AG20443 (cell line): Measurements from ENCODE around the gene UBE2N.
A peak's percentile ranks its signal among the peaks of the same experiment; 100 is the strongest.

Experiments used
- DNase-seq: peaks from one replicate; pipeline ENCODE4 v3.0.0; 2012; ENCODE audit warnings: low spot score, mixed read lengths

Gene UBE2N

DNA sequence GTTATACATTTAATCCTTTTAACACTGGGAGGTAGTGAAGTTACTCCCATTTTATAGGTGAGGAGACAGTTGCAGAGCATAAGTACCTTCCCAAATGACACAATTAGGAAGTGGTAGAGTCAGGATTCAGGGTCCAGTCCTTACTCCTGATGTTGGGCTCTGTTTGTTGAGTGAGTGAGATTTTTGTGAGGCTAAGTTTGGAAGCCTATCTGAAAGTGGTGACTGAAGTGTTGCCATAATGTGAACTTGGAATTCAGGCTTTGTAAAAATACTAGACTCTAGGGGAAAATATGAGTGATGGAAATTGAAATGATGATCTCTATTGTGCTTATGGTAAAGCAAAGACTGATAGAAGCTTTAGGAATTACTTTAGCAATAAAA, 61.8 kb downstream of the UBE2N start:
- DNase-seq: no peak

DNA sequence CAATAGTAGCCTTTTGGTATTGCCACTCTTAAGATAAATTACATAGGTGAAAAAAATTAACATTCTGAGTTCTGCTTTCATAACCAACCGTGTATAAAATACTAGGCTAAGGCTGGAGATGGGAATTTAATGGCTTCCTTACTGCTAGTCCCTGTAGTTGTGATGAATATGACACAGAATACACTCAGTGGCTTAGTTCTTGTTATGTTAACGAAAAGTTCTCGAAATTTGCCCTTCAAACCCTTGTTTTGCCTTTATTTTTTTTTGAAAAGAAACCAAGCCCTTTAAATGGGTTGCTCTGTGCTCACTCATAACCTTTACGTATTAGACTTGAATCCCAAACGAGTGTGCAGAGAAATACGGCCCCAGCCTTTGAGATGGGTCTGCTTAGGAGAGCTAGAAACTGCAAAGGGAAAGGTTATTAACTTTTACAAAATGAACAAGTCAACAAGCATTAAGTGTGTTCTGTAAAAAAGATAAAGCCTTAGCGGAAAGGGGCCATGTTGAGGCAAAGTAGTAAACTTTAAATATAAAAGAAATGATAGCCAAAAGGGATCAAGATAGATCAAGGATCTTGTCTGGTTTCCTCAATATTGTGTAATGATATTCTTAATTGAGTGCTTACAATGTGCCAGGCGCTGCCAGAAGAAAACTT, 62.3 kb downstream of the UBE2N start:
- DNase-seq: no peak

DNA sequence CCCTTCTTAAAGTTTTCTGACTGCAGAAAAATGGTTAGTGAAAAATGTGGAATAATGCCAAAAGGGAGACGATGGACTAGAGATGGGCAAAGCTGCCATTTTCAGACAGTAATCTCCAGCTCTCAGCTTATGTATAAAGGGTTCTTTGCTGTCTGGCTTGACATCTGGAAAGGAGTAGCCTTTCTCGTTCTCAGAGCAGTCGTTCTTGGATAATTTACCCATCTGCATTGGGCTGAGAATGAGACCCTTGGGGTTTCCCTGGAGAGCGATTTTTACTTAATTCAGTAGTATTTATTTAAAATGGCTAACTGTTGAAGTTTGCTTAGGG, 62.8 kb downstream of the UBE2N start:
- no peak for DNase-seq

DNA sequence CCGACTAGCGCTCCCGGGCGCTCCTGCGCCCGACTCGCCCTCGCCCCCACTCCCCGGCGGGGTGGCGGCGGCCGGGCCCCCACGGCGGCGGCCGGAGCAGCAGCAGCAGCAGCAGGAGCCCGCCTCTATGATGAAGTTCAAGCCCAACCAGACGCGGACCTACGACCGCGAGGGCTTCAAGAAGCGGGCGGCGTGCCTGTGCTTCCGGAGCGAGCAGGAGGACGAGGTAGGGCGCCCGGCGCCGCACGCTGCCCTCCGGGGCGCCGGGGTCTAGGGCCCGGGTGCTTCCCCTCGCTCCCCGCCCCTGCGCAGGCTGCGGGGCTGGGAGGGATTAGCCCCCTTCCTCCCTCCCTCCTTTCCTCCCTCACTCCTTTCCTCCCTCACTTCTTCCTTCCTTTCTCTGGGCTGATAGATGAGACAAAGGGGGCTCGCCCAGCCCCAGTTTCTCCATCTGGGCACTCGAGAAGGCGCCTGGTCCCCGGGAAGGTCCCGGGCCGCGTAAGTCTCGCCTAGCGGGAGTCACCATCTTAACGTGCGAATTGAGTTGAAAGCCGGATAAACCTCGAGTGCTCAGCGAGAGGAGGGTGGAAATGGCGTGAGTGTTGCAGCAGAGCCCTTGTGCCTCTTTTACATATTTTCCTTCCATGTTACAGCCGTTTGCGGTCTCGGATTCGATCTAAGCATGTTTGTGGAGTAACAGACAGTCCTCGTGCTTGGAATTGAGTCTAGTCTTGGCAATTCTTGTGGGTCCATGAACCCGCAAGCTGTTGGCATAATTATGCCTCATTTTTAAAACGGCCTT, 63.4 kb downstream of the UBE2N start:
- DNase-seq: peak; percentile 62

DNA sequence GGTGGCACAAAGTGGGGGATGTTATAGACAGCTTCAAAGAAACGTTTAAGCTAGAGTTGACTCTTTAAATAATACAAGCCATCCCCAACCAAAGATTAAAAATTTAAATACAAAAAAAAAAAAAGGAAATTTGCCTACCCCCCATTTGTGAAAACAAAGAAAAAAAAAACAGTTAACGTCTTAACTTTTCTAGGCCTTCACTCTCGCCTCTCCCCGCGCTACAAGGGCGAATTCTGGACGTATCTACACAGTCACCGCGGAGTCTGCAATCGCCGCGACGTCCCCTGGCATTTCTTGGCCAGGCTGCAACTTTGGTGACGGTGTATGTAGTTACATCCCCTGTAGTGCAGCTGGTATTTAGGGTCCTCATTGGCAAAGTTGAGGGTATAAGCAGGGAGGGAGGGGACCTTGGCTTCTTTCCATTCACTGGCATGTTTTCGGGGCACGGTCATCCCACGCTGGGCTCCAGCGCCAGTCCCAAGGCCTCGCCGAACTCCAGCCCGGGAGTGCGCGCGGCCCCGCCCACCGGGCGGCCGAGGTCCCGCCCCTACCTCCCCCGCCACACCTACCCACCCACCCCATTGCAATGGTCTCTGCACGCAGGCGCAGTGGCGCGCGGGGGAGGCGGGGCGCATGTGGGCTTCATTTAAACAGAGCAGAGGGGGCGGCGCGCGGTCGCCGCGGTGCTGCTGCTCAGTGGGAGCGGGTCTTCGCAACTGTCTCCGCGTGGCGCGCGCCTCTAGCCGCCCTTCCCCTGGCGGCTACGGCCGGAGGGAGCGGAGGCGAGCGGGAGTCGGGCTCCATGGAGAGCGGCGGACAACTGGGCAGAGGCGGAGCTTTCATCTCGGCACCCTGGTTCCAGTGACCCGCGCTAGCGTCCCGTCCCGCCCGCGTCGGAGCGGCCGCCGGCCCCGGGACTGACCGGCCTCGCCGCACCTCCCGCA, 64.2 kb downstream of the UBE2N start, which contains the start of gene NUDT4:
Gene NUDT4 (plus strand): TSS at position 674 of the 944 bp plus-strand sequence. CDS start 398 bp downstream, outside the sequence.
- DNase-seq: peak; percentile 100

DNA sequence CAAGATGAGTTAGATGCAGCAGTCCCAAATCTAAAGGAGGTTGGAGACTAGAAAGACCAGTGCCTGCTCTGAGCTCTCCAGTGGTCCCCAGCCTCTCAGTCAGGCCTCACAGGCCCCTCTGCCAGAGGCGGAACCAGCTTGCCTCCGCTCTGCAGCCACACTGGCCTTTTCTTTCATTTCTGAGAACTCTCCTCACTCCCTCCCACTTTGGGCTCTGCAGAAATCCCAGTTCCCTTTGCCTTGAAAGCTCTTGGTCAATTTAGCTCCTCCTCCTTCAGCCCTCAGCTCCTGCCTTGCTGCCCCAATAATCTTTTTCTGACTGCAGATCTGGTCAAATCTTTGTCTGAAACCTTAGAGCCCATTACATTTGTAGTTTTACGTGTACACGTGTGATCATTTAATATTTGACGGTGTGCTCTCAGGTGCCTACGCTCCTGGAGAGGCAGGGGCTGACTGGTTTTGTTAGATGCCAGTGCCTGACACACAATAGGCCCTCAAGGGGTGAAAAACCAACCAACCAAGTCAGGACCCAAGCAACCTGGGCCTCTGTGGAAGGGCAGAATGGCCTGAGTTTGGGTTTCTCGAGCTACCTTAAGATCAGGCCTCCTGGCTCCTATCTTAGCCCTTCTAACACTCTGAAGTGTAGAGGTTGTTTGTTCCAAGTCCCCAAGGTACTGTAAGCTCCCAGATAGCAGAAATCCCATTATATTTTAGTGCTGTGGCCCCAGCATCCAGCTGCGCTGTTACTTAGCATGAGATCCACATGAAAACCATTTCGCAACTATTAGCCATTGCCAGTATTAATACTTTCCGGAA, 65.1 kb downstream of the UBE2N start:
- peak; percentile 43 for DNase-seq

DNA sequence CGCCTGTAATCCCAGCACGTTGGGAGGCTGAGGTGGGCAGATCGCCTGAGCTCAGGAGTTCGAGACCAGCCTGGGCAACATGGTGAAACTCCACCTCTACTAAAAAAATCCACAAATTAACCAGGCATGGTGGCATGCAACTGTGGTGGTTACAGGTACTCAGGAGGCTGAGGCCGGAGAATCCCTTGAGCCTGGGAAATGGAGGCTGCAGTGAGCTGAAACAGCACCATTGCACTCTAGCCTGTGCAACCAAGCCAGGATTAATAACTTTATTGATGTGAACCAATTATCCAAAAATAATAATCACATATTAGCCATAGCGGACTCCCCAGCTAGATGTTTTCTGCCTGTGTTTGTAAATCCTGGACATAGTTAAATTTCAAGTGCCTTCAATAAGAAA, 65.8 kb downstream of the UBE2N start:
- DNase-seq: no peak

DNA sequence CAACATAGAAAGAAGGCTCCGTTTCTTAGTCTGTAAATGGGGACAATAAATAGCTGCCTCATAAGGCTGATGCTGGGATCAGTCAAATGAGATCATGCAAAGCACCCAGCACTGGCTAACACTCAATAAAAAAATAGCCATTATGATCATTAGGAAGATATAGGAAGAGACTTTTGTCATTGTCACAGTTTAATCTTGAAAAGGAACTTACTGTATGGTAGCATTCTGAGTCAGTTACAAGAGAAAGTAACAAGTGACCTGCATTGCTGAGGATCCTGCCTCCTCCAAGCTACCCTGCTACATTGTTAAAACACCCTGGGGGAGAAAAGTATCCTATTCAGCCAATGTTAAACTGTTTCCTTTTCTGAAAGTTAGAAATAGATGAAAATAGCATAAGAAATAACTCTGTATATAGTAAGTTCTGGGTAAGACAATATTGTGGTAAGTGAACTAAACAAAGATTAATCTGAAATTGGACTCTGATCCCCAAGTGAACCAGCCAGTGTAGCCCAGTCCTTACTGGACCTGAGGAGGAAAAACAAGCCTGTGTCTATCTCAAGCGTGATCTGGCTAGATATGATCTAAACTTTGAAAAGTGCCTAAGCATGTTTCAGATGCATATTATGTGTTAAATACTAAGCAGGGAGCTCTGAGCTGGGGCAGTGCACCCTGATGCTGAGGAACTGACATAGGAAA, 67.6 kb downstream of the UBE2N start:
- no peak for DNase-seq

DNA sequence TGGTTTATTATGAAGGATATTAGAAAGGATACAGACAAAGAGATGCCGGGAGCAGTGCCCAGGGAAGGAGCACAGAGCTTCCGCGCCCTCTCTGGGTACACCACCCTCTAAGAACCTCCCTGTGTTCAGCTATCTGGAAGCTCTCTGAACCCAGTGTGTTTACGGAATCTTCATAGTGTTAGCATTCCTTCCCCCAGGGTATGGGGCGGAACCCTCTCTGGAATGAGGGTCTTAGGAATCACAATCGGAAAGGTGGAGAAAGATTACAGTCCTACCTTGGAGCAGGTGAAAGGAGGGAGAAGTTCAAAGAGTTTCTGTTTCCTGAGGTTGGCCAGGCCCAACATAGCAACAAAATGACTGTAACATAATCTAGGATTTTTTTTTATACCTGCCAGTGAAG, 70.8 kb downstream of the UBE2N start:
- DNase-seq: no peak

DNA sequence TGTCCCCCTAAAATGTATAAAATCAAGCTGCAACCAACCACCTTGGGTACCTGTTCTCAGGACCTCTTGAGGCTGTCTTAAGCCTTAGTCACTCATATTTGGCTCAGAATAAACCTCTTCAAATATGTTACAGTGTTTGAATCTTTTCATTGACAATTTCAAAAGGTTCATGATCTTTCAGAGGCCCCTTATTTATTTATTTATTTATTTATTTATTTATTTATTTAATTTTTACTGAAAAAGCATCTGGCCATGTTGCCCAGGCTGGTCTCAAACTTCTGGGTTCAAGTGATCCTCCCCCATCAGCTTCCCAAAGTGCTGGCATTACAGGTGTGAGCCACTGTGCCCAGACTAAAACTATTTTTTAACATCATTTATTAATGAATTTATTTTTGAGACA, 72.2 kb downstream of the UBE2N start:
- no peak for DNase-seq

DNA sequence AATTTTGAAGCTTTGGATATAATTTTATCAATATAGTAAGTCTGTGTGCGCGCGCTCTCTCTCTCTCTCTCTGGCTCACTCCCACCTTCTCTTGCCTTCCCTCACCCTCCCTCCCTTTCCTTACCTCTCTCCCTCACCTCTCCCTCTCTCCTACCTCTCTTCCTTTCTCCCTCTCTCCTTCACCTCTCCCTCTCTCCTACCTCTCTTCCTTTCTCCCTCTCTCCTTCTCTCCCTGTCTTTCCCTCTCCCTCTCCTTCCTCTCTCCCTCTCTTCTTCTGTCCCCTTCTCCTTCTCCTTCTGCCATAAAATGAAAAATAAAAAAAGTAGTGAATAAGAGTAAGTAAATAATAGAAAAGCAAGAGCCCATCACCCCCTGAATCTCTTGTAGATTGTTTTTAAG, 73.0 kb downstream of the UBE2N start:
- no peak for DNase-seq

DNA sequence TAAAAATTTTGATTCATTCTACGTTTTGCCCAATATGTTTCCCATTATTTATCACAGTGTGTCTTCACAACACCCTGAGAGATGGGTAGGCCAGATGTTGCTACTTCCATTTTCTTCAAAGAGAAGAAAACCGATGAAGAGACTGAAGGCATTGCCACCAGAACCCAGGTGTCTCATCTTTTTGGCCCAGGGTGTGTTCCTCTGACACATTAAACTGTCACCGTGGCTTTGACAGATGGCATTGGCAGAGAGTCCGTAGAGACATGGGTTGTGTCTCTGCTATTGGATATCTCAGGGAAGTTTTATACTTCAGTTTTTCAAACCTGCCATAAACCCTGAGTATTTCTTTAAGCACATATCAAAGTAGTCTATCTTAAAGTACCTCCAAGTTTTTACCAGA, 75.3 kb downstream of the UBE2N start:
- DNase-seq: no peak

DNA sequence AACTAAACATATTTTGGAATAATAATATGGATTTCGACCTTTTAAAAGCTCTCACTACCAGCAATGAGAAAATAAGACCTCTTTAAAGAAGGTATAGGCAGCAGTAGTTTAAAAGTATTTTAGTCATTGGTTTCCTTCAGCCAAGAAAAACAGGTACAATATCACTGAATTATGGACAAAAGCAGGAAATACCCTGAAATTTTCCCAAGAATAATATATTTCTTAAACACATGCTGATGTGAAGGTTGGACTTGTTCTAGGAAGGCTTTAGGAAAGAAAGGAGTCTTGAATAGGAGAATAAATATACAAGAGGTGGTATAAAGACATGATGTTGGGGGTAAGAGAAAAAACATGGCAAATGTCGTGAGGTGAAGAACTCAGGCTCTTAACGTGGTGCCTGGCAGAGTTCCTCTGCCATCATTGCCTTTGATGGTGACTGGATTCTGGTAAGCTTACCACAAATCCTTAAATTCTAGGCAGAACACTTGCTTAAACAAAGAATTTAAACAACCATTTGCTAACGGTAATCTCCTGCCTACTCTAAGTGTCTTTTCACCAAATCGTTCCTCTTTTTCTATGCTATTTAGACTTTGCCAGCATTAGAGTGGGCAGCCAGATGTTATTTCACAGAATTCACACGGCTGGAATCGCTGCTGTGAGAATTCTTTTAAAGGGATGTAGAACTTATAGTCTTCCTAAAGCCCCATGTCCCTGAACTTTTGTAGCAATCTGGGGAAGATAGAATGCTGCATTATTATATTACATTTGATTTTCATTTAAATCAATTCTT, 75.9 kb downstream of the UBE2N start:
- DNase-seq: no peak

DNA sequence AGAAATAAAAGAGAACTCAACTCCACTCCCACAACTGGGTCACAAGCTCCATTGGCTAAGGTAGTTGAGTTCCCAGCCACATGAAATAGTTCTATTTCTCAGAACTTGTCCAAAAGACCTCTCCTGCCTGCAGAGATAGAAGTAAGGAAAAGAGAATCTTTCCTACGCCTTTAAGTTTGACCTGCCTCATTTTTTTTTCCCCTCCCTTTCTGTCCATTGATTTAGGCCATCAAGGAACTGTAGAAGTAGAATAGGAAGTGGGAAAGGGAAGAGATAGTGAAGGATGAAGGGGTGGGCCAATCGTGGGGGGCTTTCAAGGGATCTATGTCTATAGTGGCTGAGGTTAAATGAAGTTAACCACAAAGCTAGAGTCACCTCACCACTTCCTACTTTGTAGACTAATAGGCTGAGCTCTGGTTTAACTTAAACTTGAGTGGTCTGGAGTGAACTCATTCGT, 77.9 kb downstream of the UBE2N start:
- no peak for DNase-seq

DNA sequence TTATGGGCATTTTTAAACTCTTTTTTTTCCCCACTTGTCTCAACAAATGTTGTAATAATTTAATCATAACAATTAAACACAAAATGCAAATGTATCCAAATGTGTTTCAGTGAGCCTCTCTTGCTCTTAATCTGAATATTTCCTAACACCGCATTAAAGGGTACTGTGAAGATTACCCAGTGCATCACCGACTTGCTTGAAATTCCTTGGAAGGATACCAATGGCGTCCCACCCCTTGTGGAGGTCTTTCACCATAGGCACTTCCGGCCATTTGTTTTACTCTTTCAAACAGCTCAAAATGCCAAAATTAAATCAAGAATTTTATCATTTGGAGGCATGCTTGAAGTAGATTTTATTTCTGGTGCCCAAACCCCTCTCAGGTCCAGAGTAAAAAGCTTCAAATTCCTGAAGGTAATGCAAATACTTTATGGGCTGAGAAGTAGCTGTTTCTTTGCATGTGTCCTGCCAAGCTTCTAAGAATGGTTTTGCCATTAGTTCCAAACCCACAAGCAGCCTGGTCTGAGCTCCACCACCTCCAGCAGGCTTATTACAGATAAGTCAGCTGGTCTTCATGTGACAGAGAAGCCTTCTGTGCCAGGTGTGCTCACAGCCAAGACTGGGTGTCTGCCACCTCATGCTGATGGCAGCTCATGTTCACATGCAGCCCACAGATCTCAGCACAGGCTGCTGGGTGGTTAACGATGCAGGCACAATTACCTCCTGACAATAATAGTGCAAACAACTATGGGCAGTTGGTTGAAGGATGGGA, 80.4 kb downstream of the UBE2N start:
- peak; percentile 81 for DNase-seq

DNA sequence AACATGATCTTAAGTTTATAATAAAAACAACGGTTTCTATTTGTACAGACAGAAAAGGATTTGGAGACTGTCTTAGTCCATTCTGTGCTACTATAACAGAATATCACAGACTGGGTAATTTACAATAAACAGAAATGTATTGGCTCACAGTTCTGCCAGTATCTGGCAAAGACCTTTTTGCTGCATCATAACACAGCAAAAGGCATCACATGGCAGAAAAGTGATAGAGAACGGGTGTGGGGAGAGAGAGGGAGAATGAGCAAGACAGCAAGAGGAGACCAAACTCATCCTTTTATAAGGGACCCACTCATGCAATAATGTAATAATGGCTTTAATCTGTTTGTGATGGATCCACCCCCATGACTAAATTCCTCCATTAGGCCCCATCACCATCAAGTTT, 81.1 kb downstream of the UBE2N start:
- no peak for DNase-seq

DNA sequence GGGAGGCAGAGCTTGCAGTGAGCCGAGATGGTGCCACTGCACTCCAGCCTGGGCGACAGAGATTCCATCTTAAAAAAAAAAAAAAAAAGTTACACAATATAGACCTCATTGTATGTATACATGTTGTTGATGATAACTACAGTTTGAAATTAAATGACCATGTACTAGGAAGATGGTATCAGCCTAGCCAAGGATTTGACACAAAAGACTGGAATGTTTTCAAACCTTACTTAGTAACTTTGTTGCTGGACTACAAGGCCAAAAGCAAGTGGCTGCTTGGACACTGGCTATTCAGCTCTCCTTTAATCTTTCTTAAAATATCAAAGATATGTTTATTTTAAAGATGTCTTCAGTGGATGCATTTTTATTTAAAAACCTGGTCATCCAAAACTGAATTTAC, 82.9 kb downstream of the UBE2N start:
- DNase-seq: no peak

DNA sequence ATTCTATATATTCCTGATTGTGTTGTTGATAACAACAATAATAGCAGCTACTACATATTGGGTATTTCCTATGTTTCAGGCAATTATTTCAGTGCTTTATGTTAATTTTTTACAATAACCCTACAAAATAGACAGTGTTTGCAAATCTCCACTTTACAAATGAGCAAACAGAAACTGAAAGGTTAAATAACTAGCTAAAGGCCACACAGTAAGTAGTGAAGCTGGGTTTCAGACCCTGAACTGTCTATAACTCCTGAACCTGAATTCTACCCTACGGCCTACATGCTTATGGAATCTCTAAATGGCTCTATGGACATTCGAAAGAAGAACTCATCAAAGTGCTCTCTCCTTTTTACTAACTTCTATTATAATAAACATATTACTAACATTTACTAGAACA, 83.7 kb downstream of the UBE2N start:
- DNase-seq: no peak

DNA sequence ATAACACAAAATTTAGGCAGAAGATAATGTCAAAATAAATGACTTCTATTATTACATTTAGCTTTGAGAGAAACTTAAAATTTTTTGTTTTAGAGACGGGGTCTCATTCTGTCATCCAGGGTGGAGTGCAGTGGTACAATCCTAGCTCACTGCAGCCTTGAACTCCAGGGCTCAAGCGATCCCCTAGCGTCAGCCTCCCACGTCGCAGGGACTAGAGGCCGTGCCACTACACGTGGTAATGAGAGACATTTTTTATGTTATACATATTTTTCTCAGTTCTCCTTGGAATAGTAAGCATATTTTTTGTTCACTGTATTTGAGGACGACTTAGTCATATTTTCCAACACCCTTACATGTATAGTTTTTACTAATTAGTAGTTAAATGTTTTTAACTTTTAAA, 85.5 kb downstream of the UBE2N start:
- DNase-seq: no peak
